Stimulated activated CD8-positive, alpha-beta memory T cell treated with anti-CD3 and anti-CD28 coated beads, Interleukin-2, amount 100 ng/mL, for 1 hour (primary cell): ENCODE measurements around the gene TAF13.

Source experiments
- DNase-seq, 2 donors: peaks; one replicate each; pipeline ENCODE4 v3.0.0-alpha.2; 2020; ENCODE audit warnings: low read depth in 2 of 2

The TAF13 gene

GRCh38 chr1:109075531-109076490 lies at the start of gene TAF13:
TSS of gene TAF13 (minus strand) at chr1:109076003. CDS start at chr1:109075947, 56 bp downstream.
- DNase-seq = peak; percentile 75 to 77

GRCh38 chr1:109120356-109120755 lies 44.6 kb upstream of the TAF13 start:
- no peak for DNase-seq

- DNase-seq = no peak
Measured at GRCh38 chr1:109118089-109118488, 42.3 kb upstream of the TAF13 start.

- DNase-seq = no peak
Measured at GRCh38 chr1:109116286-109116685, 40.5 kb upstream of the TAF13 start.

GRCh38 chr1:109115685-109116084 lies 39.9 kb upstream of the TAF13 start:
- DNase-seq = no peak

GRCh38 chr1:109114342-109114674 lies 38.5 kb upstream of the TAF13 start:
- DNase-seq = no peak

GRCh38 chr1:109113590-109114341 lies 38.0 kb upstream of the TAF13 start, which contains the start of gene ELAPOR1:
TSS of gene ELAPOR1 (plus strand) at chr1:109114115. CDS start at chr1:109114184, 69 bp downstream.
- peak; percentile 60 to 76 for DNase-seq

- DNase-seq = peak; percentile 79 to 83
Measured at GRCh38 chr1:109112652-109113285, 37.0 kb upstream of the TAF13 start.

GRCh38 chr1:109112056-109112651 lies 36.4 kb upstream of the TAF13 start:
- no peak for DNase-seq

- no peak for DNase-seq
Measured at GRCh38 chr1:109111386-109112055, 35.7 kb upstream of the TAF13 start.

- DNase-seq = no peak
Measured at GRCh38 chr1:109109906-109110305, 34.1 kb upstream of the TAF13 start.

- no peak for DNase-seq
Measured at GRCh38 chr1:109107785-109108184, 32.0 kb upstream of the TAF13 start.

- DNase-seq = no peak
Measured at GRCh38 chr1:109105881-109106280, 30.1 kb upstream of the TAF13 start.

- no peak for DNase-seq
Measured at GRCh38 chr1:109104364-109105151, 28.8 kb upstream of the TAF13 start.

- peak; percentile 89 to 95 for DNase-seq
Measured at GRCh38 chr1:109099938-109100773, 24.4 kb upstream of the TAF13 start.

GRCh38 chr1:109096120-109096519 lies 20.3 kb upstream of the TAF13 start:
- no peak for DNase-seq

GRCh38 chr1:109095631-109096030 lies 19.8 kb upstream of the TAF13 start:
- DNase-seq = no peak

- no peak for DNase-seq
Measured at GRCh38 chr1:109094871-109095270, 19.1 kb upstream of the TAF13 start.

- no peak for DNase-seq
Measured at GRCh38 chr1:109094377-109094803, 18.6 kb upstream of the TAF13 start.

- no peak for DNase-seq
Measured at GRCh38 chr1:109091839-109092193, 16.0 kb upstream of the TAF13 start.
